Stimulated activated CD8-positive, alpha-beta memory T cell treated with anti-CD3 and anti-CD28 coated beads, Interleukin-15, amount 100 ng/mL, for 4 hours (primary cell): ENCODE measurements around the gene UTP3.
"Not testable (repeated sequence)": the region's sequence is repeated elsewhere in the genome, so short reads cannot be mapped to it uniquely, and the experiment has no call there.

ENCODE experiments used
- DNase-seq, 2 donors: peaks; one replicate each; pipeline ENCODE4 v3.0.0-alpha.2; 2020; ENCODE audit warnings: low read depth in 2 of 2

The UTP3 gene, protein sequence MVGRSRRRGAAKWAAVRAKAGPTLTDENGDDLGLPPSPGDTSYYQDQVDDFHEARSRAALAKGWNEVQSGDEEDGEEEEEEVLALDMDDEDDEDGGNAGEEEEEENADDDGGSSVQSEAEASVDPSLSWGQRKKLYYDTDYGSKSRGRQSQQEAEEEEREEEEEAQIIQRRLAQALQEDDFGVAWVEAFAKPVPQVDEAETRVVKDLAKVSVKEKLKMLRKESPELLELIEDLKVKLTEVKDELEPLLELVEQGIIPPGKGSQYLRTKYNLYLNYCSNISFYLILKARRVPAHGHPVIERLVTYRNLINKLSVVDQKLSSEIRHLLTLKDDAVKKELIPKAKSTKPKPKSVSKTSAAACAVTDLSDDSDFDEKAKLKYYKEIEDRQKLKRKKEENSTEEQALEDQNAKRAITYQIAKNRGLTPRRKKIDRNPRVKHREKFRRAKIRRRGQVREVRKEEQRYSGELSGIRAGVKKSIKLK

DNA sequence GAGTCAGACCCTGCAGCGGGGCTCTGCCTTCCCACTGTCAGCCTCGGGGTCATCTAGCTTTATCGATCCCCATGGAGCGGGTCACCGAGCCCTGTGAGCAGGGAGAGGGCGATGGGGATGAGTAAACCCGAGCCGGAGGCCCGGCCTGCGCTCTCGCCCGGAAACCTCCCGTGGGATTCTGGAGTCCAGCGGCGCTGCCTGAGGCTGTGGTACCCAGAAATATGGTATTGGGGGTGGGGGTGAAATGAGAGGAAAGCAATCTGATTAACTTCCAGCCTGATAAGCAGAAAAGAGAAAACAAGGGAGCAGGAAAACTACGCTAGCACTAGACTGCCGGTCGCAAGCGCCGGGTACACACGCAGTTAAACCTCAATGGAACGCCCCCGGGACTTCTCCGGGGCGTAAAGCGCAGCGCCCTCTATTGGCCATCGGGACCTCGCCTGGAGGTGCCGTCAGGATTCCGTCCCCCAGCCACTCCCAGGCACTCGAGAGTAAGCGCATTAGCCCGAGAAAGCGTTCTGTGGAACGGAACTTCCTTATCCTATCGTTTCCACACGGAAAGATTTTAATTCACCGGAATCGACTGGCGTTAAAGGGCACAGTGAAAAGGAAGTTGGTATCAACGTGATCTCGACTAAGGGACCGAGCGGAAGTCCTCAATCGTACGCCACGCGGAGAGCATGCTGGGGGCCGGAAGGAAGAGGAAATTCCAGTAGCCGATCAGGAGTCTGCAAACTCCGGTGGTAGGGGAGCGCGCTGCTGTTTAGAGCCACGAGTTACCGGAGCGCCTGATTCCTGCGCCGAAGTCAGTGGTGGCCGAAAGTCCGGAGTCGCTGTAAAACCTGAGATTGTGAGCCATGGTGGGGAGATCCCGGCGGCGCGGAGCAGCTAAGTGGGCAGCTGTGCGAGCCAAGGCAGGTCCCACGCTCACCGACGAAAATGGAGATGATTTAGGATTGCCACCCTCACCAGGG lies at the start of gene UTP3:
Gene UTP3, plus strand, starts transcription at position 712 of the 974 bp plus-strand sequence. Its CDS starts 146 bp downstream, at position 858.
- peak; percentile 83 to 85 for DNase-seq

DNA sequence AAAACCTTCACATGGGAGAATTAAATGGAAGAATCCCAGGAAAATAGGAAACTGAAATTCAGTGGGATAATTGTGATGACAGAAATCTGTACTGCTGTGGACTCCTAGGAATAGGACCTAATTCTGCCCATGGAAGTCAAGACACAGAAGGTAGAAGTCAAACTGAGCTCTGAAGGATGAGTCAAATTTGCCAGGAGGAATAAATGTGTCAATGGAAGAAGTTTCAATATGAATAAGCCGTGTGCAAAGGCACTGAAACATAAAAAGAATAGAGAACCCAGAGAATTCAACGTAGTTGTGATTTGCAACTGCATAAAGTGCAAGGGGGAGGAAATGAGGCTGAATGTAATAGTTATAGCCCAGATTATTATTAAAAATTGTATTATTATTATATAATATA lies 48.1 kb upstream of the UTP3 start:
- DNase-seq: no peak

DNA sequence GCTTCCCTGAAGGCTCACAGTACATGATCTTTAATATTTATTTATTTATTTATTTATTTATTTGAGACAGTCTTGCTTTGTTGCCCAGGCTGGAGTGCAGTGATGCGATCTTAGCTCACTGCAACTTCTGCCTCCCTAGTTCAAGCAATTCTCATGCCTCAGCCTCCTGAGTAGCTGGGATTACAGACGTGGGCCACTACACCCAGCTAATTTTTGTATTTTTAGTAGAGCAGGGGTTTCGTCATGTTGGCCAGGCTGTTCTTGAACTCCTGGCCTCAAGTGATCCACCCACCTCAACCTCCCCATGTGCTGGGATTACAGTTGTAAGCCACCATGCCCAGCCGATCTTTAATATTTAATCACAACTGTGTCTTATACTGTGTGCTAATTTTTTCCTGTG lies 37.6 kb upstream of the UTP3 start:
- DNase-seq: not testable (repeated sequence)

DNA sequence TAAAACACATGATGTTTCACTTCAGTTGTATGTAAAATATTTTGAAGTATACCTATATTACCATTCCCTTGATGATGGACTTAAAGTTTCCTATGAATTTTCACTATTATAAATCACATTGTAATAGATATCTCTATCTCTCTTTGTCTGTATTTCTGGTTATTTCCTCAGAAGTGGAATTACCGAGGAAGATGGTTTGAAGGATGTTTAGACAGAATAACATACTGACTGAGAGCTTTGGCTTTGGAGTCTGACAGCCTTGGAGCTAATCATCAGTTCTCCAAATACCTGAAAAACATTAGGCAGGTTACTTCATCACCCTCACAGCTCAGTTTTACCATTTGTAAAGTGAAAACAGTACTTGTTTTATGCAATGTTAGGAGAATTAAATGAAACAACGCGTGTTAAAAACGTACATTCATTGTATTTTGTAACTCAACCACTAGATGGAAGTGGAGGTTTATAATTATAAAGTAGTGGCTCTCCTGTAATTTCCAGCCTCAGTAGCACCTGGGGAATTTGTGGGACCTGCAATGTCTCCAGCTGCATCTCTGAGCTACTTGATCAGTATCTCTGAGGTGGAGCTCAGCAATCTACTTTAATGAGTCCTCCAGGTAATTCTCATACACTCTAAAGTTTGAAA lies 36.3 kb upstream of the UTP3 start:
- no peak for DNase-seq

DNA sequence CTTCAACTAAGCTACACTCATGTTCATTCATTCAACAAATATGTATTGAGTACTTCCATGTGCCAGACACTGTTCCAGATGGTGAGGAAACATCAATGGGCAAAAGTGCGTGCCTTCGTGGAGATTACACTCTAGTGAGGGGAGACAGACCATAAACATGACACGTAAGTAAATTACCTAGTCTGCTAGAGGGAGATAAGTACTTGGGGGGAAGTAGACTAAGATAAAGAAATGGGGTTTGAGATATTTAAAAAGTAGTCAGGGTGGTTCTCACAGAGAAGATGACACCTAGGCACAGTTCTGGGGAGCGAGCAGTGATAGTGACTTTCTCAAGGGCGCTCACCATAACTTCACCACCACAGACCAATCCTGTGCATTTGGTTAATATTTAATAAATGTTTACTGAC lies 33.7 kb upstream of the UTP3 start:
- DNase-seq: no peak

DNA sequence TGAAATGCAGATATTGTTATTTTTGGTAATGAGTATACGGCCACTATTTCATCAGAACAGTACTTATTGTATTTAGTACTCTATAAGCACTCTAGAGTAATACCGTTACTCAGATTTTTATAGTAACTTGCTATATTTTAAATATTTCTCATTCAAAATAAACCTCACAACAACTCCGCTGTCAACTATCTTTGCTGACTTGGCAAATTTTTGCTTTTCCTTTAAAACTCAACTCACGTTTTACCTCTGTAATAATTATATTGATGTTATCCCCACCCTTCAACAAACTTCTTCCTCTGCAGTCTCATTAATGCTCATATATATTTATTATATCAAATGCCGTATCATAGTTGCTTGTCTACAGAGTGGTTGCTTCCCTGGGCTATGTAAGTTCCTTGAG lies 31.0 kb upstream of the UTP3 start:
- no peak for DNase-seq

DNA sequence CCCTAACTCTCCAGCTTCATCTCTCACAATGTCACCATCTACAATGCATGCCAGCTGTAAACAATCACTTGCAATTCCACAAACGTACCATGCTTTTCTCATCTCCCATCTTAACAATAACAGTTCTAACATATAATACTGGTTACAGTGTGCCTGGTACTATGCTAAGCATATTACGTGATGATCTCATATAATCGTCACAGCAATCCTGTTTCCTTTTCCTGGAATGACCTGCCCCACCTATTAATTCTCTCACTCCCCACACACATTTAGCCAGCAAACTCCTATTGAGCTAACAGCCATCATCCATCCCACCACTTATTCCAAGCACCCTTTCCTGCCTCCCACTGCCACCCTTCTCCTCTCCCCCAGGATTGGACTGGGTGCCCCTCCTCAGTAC lies 29.9 kb upstream of the UTP3 start:
- DNase-seq: no peak

DNA sequence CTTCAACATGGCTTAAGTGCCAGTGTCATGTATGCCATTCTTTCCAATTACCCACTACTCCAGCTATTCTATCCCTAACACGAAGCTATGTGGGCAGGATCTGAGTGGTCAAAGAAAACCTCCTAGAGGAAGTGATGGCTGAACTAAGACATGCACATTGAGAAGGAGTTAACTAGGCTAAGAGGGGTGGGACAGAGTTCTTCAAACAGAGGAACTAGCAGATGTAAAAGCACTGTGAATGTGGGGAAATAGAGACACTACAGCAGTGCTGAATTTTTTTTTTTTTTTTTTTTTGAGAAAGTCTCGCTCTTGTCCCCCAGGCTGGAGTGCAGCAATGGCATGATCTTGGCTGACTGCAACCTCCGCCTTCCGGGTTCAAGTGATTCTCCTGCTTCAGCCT lies 28.2 kb upstream of the UTP3 start:
- DNase-seq: no peak

DNA sequence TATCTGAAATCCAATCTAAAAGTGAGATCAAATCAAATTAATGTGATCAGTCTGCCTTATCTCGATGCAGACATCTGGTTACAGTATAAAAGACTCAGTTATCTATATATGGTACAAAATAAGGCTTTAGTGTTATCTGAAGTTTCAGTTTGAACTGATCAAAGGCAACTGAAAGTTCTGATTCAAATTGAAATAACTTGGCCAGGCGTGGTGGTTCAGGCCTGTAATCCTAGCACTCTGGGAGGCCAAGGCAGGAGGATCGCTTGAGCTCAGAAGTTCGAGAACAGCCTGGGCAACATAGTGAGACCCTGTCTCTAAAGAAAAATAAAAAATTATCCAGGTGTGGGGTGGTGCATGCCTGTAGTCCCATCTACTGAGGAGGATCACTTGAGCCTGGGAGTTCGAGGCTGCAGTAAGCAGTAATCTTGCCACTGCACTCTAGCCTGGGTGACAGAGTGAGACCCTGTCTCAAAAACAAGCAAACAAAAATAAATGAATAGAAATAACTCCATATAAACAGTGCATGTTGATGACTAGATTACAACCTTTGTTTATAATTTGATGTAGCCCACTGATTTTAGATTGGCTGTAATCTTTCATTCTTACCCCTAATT lies 26.9 kb upstream of the UTP3 start:
- not testable (repeated sequence) for DNase-seq

DNA sequence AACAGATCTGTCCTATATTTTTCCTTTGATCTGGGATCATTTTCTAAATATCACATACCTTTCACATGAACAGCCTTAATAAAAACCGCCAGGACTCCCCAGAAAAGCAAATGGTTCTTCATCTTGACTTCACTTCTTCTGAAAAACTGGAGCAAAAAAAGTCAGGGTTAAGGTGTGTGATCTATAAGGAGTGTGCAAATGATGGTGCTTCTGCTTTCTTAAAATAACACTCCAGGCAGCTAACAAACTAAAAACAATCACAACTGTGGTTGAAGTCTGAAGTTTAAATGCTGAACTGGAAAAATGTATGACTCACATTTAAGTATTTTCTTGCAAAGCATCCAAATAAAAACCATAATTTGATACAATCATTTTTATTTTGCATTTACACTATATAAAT lies 22.0 kb upstream of the UTP3 start, which contains the start of gene JCHAIN:
Gene JCHAIN, minus strand, starts transcription at position 140 of the 400 bp plus-strand sequence. Its CDS starts 18 bp downstream, at position 122.
- no peak for DNase-seq

DNA sequence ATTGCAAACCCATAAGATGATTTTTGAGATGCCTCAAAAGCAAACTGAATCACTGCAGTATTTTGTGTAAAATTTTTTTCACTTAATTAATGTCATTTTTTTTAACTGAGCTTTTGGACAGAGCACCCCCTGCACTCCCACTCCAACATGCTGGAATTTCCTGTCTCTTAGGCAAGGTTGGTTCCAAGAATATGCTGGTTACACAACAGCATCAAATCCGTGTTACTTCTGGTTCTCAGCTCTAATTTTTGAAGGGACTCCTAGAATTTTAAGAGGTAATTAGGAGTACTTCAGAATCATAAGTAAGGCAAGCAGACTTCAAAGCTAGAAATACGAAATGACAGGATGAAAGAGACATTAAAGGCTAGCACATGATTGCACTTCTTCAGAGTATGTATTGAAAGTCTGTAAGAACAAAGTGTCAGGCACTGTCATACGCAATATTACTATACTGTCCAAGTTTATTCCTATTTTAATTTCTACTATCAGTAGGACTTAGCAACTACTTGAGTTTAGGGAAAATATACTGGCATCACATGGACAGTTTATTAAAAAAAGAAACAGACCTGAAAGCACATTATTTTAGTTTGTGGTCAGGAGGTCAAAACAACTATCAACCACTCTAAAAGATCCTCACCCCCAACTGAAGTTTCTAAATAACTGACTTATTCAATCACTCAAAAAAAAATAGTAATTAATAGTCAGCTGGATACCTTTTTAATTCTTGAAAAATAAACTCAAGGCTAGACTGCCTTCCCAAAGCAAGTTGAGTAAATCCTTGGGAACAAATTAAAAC lies 20.4 kb upstream of the UTP3 start:
- DNase-seq: no peak

DNA sequence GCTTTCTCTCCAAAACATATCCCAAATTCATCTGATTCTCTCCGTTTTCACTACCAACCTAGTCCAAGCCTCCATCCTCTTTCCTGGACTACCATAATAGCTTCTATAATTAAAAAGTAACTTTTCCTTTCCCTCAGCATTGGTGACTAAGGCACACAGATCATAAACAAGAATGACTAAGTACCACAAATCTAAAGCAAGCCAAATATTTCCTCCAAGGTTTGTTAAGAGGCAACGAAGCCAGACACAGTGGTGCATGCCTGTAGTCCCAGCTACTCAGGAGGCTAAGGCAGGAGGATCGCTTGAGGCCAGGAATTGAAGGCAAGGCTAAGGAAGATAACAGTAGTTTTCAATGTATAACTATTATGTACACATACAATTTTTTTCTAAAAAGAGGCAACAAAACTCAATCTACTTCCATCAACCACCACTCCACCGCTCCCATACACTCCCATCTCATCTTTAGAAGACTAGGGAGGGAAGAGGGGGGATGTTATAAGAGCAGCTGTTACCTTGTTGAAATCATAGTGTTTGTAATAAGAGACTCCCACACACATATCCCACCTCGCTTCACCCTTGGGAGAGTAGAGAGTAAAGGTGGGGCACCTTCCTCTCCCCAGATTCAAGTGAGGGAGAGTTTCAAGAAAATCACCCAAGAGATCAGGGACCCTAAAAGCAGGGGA lies 17.9 kb upstream of the UTP3 start:
- no peak for DNase-seq

DNA sequence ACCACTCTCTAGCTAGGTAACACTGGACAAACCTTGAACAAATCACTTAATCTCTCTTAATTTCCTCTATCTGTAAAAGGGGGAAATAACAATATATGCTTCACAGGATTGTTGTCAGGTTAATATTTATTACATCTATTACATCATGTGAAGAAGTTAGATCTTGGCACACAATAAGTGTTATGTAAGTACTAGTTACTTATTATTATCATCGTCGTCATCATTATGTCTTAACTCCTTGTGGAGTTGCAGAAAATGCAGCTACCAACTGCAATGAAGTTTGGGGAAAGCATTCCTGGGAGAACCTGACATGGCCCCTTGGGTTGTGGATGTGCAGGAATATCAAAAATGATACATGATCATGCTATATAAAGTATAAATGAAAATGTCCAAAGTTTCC lies 17.2 kb upstream of the UTP3 start:
- DNase-seq: no peak

DNA sequence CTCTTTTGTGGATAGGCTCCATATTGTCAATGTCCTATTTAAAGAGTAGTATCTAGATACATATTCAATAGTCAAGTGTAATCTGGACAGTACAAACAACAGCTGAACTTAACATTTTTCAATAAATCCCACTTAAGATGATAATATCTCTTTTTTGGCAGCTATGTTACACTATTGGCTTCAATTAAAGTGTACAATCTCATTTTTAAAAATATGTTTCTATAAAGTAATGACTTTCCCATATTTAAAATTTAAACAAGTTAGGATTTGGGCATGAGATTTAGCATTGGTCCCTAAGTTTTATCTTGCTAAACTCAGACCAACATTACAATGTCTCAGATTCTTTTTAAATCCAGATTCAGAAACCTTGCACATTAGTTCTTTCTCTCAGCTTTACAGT lies 14.1 kb upstream of the UTP3 start:
- no peak for DNase-seq

DNA sequence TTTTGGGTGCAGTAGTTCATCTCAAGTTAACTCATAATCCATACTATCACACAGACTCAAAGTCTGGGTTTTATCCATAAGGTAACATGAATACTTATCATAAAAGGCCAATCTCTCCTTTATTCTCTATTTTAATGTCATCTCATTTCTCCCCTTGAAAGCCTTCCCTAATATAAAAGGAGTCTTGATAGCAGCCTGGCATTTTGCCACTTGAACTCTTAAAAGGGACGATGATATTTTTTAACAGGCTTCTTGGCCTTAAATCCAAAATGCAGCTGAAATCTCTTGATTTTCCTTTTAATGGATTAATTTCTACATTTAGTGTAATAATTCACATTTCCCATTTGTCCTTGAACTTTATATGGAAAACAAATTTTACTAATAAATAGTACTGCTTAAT lies 13.6 kb upstream of the UTP3 start:
- DNase-seq: no peak

DNA sequence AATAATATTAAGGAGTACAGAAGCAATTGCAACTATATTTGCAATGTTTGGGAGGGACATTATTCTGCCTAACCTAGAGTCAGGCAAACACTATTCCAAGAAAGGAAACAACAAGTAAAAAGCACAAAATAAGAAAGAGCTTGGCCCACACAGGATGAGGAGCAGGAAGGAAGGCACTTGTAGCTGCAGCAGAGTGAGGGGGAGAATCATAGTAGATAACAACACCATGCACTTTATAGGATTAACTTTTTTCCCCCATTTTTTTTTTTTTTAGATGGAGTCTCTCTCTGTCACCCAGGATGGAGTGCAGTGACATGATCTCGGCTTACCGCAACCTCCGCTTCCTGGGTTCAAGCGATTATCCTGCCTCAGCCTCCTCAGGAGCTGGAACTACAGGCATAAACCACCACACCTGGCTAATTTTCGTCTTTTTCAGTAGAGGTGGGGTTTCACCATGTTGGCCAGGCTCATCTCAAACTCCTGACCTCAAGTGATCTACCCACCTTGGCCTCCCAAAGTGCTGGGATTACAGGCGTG lies 11.7 kb upstream of the UTP3 start:
- no peak for DNase-seq

DNA sequence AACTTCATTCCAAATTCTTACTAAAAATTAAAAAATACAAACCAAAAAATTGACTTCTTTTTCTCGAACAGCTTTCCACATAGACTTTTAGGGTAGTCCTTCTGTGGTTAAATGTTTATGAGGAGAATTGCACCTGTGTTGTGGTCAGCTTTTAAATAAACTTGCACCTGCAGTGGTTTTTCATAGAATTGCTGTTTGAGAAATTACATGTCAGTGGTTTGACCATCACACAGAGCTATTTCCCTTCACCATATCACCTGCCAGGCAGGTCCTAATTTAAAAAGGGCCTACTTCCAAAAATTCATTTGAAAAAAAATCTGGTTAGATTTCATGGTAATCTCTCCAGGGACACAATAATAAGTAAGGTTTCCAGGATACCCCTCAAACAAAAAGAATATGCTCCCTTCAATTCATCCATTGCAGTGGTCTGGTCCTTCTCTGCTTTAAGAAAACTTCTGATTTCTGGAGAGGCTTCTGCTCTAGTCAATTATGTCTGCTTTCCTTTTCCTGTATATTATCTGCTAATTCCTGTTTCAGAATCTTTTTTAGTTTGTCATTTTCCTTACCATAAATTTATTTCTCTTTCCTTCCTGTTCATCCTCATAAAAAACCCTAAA lies 9.8 kb upstream of the UTP3 start:
- DNase-seq: no peak

DNA sequence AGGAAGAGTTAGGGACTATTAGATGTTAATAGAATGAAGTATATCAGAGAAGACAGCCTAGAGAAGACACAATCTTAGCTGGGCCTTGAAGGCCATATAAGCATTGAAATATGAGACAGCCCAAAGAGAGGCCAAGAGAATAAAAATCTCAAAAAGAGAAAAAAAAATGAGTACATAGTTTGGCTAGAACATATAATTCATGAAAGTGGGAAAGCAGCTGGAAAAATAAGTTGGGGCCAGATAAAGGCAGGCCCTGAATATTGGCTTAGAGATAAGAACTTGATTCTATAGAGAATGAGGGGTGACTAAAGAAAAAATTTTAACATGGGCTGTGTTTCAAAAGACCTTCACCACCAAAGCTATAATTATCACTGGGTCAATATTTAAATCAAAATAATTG lies 7.4 kb upstream of the UTP3 start:
- DNase-seq: no peak

DNA sequence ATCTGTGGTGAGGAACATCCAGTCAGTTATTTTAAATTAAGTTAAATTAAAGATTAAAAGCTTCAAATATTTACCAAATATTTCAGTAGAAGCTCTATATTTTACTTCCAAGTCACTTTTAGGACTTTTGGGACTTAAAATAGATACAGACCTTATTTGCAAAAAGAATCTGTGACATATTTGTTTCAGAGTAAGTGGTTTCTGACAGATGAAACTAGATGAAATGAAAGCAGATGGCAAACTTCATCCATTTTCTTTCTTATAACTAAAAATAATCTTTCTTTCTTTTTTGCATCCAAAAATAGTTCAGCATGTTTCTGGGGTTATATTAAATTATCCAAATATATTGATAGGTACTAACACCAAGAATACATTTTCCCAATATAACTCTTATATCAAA lies 6.6 kb upstream of the UTP3 start:
- no peak for DNase-seq
